Articular chondrocyte of knee joint (primary cell): ENCODE measurements around the gene TIMELESS. TPM values are rescaled to one million over a fixed set of nuclear protein-coding genes. Genes with fewer than 3 reads are reported as not detected.

Experiments
- total RNA-seq: library from RNA; depleted of rRNA; stranded (reverse); fragments of >200 nt; gene quantifications from 2 replicates; pipeline ENCODE4 v1.2.3, GENCODE V29; 2012

Gene TIMELESS
- total RNA-seq = 4.6 and 4.8 TPM in 2 replicates

GRCh38 chr12:56448860-56449621, at the start of gene TIMELESS:
Gene TIMELESS, minus strand, starts transcription at chr12:56449426. Its CDS starts 15,256 bp downstream, at chr12:56434170.

DNA sequence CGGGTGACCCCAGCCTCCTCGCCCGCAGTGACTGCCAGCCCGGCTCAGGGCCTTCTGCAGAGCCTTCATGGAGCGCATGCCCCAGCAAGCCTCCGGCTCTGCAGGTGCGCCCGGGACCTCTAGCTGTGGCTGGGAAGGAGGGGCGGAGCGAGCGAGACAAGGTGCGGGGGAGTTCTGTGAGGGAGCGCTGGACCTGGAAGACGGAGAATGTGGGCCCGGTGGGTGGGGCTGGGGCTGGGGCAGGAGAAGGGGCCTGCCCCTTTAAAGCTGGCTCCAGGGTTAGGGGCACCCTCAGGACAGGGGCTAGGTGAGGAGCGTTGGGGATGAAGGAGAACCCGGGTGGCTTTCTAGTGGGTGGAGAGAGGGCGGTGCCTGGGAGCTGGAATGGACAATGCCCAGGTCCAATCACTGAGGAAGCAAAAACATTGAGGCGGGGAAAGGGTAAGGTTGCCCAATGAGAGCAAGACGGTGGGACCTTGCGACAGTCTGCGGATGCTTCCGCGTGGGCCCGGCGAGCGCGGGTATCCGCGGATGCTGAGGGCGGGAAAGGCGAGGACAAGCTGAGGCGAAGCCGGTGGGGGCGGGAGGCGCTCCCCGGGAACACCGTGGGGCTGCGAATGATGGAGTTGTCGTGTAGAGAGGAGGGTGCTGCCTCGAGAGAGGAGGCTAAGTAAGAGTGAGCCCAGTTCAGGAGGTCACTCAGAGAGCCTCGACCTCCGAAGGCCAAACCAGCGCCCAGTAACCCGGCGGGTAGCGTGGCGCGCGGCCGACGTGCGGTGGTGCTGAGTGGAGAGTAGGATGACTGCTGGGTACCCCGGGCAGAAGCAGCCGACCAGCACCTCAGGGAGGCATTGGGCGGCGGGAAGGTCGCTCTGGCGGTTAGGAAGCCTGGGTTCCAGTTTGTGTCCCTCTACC, 39.1 kb upstream of the TIMELESS start, which contains the start of gene GLS2:
TSS of gene GLS2 (minus strand) at position 121 of the 915 bp plus-strand sequence. CDS start at position 78, 43 bp downstream.

DNA sequence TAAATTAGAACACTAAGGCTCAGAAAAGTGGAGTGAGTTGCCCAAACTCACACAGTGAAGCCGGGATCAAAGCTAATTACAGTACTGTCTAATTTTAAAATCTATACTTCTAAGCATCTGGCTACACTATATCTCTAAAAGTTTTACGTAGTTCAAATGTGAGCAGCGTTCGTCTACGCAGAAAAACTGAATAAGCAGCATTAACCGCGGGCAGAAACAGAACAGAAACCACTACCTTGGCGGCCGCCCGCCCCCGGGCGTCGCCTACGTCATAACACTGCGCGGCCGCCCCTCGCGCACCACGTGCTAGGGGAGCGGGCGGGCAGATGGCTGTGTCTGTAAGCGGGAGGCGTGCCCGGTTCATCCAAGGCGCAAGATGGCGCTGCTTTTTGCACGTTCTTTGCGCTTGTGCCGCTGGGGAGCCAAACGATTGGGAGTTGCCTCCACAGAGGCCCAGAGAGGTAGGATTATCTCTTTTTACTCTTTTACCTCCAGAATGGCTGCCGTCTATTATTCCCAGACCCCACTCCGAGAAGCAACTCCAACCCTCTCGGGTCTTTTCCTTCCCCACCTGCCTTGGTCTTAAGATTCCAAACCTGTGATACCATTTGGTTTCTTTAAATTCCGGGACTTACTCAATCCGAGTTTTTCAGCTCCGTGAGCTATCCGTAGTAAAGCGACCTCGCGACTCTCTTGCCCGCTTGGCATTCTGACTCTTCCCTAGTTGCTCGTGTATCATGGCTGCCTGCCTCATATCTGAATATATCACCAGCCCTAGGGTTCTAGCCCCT, 19.2 kb upstream of the TIMELESS start, which contains the start of gene SPRYD4:
TSS of gene SPRYD4 (plus strand) at position 363 of the 791 bp plus-strand sequence. CDS start at position 377, 14 bp downstream.

GRCh38 chr12:56454557-56454956, 5.3 kb upstream of the TIMELESS start, which contains the start of gene MIP:
Gene MIP, minus strand, starts transcription at chr12:56454657. Its CDS starts 44 bp downstream, at chr12:56454613.

Other genes with a start within 250 kb of the TIMELESS start
- gene RNF41, start 227.5 kb downstream of the TIMELESS start, total RNA-seq = 74.9 and 77.1 TPM in 2 replicates
- 24.3 and 25.3 TPM in 2 replicates for gene NABP2, start 225.1 kb downstream of the TIMELESS start, total RNA-seq
- not detected in 2 replicates for gene SLC39A5, start 219.4 kb downstream of the TIMELESS start, total RNA-seq
- gene ANKRD52, start 191.0 kb downstream of the TIMELESS start, total RNA-seq = 18.7 and 18.8 TPM in 2 replicates
- 13.2 and 14.4 TPM in 2 replicates for gene COQ10A, start 182.5 kb downstream of the TIMELESS start, total RNA-seq
- gene CS, start 149.1 kb downstream of the TIMELESS start, total RNA-seq = 98.2 and 115 TPM in 2 replicates
- gene CNPY2, start 133.4 kb downstream of the TIMELESS start, total RNA-seq = 83.3 and 97.1 TPM in 2 replicates
- gene PAN2, start 115.4 kb downstream of the TIMELESS start, total RNA-seq = 17.4 and 23.3 TPM in 2 replicates
- gene IL23A, start 110.5 kb downstream of the TIMELESS start, total RNA-seq = not detected in 2 replicates
- gene STAT2, start 89.3 kb downstream of the TIMELESS start, total RNA-seq = 398 and 486 TPM in 2 replicates
- gene APOF, start 86.6 kb downstream of the TIMELESS start, total RNA-seq = not detected in 2 replicates
- gene MIP, start 5.2 kb upstream of the TIMELESS start, total RNA-seq = 0.26 TPM in 1 of 2 replicates, not detected in the other
- gene SPRYD4, start 19.2 kb upstream of the TIMELESS start, total RNA-seq = 2.1 and 2.6 TPM in 2 replicates
- gene GLS2, start 38.7 kb upstream of the TIMELESS start, total RNA-seq = not detected in 2 replicates
- gene RBMS2, start 72.4 kb upstream of the TIMELESS start, total RNA-seq = 40.6 and 47.0 TPM in 2 replicates
- gene BAZ2A, start 180.9 kb upstream of the TIMELESS start, total RNA-seq = 39.7 and 44.3 TPM in 2 replicates
- gene ATP5F1B, start 196.6 kb upstream of the TIMELESS start, total RNA-seq = 367 and 370 TPM in 2 replicates
- 104 and 113 TPM in 2 replicates for gene PTGES3, start 238.9 kb upstream of the TIMELESS start, total RNA-seq